ENCODE results near the gene DPP6.
"Not testable (repeated sequence)": the region's sequence is repeated elsewhere in the genome, so short reads cannot be mapped to it uniquely, and the experiment has no call there.

The DPP6 gene

DNA sequence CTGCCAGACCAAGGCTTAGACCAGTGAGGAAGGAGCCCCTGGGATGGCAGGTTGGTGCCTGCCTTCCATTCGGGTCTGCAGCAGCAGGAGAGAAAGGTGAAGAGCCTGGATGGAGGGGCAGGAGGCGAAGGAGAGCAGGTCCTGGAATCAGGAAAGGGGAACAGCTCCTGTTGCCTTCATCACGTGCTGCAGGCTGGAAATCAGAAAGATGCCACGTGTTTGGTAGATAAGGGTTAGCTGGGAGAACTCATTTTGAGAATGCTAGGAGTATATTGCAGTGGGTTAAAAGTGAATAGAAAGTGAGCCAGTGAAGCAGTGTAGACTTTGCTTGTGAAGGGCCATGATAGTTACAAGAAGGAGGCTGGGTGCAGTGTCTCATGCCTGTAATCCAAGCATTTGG, 579.0 kb downstream of the DPP6 start:
- DNase-seq = peak; percentile 22

DNA sequence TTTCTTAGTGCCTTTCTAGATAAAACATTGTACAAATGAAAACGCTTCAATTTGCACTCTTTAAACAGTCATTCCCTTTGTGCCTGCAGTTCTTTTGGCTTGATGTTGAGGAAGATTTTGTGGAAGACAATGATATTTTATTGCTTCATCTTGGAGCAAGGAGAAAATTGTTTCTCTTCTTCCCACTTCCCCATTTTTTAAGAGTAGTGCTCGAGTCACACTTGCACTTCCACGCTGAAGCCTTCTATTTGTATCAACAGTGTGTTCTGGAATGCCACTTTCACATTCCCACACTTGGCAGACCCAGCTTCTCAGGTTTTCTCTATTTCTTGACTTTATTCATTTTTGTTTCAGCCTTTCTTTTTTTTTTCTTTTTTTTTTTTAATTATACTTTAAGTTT, 581.4 kb downstream of the DPP6 start:
- no peak for DNase-seq

DNA sequence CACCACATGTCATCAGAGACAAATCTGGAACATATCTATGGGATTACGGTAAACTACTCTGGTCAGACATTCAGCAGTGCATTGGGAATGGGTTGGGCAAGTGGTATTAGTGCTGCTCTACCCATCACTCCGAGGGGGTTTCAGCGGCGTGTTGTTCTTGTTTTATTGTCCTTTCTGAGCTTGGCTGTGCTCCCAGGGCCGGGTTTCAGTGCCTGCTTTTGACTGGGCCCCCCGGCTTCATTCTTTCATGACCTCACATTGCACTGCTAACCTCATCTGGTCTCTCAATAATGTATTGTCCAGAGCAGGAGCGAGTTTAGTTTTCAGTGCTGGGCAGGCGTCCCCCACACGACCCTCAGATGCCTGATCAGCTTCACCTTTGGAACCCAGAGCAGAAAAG, 586.1 kb downstream of the DPP6 start:
- DNase-seq = peak; percentile 28

GRCh38 chr7:154640266-154640865, 588.2 kb downstream of the DPP6 start:
- DNase-seq = peak; percentile 60

GRCh38 chr7:154640917-154641316, 588.7 kb downstream of the DPP6 start:
- peak; percentile 10 for DNase-seq

DNA sequence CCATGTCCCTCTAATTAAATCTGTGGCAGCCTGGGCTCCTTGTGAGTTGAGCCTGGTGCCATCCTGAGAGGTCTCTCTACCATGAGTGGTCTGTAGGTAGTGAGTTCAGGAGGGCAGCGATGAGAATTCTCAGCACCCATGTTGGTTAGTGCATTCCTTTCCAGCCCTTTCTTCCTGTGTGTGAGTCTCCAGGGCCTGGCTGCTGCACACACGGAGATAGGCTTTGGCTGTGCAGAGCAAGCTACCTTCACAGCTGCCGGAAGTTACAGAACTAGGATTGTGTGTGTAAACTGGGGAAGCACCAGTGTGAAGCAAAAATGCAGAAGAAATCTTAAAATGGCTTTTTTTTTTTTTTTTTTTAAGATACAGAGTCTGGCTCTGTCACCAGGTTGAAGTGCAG, 592.2 kb downstream of the DPP6 start:
- no peak for DNase-seq

DNA sequence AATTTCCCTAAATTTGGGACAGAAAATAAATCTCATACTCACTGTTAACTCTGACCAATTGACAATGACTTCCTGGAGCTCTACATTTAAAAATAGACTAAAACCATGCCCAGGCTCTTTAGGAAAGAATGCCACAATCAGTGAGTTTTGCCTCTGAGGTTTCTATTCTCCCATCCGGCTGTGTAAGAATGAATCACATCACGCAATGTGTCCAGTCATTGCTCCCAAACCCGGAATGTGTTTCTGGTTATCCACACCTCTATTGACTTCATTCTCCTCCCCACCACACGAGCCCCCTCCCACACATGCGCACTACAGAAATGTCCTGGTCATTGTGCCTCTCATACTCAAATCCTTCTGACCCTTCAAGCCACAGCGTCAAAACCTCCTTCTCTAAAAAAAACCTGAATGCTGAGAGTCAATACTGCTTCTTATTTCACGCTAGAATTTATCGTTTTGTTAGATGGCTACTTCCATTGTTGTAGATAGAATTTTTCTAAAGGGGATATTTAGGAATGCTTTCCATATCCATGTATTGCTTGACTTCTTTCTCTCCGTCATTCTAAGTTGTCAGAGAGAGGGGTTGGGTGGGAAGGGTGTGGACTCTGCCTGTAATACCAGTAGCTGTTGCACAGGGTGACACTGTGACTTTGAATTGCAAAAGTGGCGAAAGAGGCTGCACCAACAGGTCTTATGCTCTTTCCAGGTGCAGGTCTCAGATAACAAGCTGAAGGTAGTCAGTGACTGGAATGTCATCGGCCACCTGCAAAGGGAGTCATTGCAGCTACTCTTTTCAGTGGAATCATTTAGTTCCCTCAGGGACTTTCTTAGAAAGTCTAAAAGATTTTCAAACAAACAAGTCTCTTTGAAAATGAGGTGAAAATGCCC, 594.2 kb downstream of the DPP6 start:
- no peak for DNase-seq

- no peak for DNase-seq
These were observed 595.4 kb downstream of the DPP6 start for GRCh38 chr7:154647625-154648024.

GRCh38 chr7:154649015-154649414, 596.8 kb downstream of the DPP6 start:
- no peak for DNase-seq

DNA sequence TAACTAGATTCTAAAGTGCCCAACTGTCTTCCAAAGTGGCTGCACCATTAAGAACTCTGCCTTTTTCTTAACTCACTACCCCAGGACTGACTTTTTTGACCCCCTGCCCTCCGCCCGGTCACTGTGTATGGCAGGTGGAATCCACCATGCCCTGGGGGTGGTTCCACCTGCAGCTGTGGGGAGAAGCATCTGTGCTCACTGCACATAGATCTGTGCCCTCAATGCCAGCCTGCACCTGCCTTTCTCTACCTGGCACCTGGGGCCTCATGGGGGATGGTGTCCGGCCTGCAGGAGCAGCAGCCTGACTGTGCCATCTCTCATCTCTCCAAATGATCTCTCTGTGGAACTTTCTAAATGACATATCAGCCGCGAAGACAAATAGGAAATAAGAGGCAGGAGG, 597.2 kb downstream of the DPP6 start:
- DNase-seq = no peak

GRCh38 chr7:154650275-154650674, 598.1 kb downstream of the DPP6 start:
- DNase-seq = no peak

DNA sequence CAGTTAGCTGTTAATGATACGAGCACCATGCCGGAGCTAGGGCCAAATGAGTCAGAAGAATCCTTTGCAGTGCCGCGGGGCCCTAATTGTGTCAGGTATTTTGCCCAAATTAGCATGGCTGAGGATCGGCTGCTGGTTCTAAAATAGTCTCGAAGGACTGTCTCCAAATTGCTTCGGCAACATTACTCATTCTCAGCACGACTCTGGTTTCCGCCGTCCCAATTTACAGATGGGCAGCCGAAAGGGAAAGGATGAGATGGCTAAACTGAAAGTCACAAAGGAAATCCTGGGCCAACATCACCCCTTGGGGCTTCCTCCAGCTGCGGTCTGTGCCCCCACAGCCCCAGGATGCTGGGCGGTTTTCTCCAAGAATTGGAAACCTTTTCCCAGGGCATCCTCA, 599.3 kb downstream of the DPP6 start:
- no peak for DNase-seq

DNA sequence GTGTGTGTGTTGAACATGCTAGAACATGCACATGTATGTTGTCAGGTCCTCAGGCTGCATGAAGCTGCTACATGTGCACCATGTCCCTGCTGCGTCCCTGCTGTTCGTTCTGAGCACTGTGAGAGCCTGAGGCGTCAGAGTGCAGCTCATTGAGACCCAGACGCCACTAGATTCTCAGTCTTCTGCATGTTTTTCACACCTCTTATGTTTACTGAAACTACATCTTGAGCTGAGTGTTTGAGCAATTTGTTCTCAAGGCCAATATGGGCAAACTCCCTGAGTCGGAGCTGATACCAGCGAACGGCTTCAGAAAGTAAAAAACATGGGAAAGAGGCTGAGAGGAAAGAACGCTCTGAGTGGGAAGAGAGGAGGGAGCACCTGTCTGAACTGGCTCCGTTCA, 600.4 kb downstream of the DPP6 start:
- DNase-seq = no peak

GRCh38 chr7:154653281-154653680, 601.1 kb downstream of the DPP6 start:
- DNase-seq = no peak

DNA sequence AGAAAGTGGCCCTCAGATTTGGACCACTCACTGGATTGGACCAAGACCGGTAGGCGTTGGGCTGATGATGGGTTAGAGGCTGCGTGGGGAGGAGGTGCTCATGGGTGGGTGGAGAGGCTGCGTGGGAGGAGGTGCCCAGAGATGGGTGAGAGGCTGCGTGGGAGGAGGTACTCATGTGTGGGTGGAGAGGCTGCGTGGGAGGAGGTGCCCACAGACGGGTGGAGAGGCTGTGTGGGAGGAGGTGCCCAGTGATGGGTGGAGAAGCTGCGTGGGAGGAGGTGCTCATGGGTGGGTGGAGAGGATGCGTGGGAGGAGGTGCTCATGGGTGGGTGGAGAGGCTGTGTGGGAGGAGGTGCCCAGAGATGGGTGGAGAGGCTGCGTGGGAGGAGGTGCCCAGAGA, 604.4 kb downstream of the DPP6 start:
- DNase-seq = no peak

DNA sequence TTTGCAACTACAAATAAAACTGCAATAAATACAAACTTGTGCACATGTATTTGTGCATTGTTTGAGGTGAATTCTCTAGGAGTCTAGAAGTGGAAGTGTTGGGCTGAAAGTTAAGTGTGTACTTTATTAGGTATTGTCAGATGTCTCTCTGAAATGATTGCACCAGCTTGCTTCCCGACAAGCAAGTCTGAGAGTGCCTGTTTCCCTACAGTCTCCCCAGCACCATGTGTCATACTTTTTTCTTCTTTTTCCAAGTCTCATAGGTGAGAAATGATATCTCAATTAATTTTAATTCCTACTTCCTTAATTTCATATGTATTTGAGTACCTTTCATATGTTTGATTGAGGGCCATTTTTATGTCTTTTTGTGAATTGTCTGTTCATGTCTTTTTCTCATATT, 614.6 kb downstream of the DPP6 start:
- no peak for DNase-seq

DNA sequence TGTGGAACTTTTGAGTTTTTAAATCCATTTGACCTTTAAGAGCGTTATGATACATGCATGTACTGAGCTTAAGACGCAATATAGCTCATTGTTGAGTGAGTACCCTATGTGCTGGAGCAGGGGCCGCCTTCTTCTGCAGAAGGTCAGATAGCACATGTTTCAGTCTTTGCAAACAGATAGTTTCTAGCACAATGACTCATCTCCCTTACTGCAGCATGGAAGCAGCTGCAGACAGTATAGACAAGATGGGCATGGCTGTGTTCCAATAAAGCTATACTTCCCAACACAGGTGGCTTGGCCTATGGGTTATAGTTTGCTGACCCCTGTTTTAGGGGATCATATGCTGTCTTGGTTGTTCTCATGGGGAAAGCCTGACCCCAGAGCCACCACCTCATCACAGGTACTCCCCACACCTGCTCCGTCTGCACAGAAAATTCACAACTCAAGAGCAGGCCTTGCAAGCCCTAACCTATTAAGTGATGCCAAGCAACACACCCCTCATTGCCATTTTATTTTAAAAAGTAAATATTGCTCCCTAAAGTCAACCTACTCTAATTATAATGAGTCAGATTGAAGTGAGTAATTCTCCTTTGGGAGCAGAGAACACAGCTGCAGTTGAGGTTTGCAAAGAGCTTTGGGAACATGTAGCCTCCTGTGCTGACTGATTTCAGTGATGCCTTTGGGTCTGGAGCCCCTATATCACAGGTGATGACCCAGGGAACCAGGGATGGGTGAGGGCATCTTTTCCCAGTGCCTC, 620.6 kb downstream of the DPP6 start:
- no peak for DNase-seq

- DNase-seq = no peak
These were observed 622.0 kb downstream of the DPP6 start for GRCh38 chr7:154674191-154674590.

GRCh38 chr7:154675560-154675959, 623.4 kb downstream of the DPP6 start:
- DNase-seq = no peak

- not testable (repeated sequence) for DNase-seq
These were observed 623.8 kb downstream of the DPP6 start for GRCh38 chr7:154676033-154676421.

DNA sequence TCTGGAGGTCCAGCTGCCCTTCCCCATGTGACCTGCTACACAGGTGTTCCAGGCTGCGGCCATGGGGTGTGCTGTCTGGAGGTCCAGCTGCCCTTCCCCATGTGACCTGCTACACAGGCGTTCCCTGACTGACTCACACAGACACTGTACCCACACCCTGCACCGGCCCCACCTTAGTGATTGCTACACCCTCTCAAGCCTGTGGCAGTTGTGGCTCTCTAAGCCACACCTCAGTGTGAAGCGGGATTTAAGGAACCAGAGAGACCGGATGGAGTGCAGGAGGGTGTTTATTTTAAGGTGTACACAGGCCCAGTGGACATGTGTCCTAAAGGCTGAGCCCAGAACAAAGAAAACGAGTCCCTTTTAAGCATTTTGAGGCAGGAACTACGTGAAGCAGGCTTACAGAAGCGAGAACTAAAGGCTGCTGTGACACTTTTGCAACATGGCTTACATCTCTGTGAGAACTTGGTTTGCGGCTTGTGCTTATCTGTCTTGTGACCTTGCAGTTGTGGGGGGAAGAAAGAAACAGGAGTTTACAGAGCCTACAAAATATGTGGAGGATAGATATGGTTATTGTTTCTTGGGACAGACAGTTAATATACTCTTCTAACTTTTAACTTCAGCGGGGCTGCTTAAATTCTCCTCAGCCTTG, 624.4 kb downstream of the DPP6 start:
- no peak for DNase-seq

GRCh38 chr7:154677454-154677853, 625.3 kb downstream of the DPP6 start:
- no peak for DNase-seq

DNA sequence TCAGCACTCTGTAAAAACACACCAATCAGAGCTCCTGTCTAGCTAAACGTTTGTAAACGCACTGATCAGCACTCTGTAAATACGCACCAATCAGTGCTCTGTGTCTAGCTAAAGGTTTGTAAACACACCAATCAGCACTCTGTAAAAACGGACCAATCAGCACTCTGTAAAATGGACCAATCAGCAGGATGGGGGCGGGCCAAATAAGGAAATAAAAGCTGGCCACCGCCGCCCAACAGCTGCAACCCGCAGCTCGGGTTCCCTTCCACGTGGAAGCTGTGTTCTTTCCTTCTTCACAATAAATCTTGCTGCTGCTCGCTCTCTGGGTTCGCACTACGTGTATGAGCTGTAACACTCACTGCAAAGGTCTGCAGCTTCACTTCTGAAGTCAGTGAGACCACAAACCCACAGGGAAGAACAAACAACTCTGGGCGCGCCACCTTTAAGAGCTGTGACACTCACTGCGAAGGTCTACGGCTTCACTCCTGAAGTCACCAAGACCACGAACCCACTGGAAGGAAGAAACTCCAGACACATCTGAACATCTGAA, 625.9 kb downstream of the DPP6 start:
- DNase-seq = not testable (repeated sequence)
